Panc1 (cell line): Measurements from ENCODE around the gene EP300.

Source experiments
- POLR2AphosphoS5 ChIP-seq: IDR thresholded peaks from 2 replicates; pipeline ENCODE4 v1.6.1; 2012; ENCODE audit warnings: mild to moderate bottlenecking, low read depth, low read length, moderate library complexity
- SIN3A ChIP-seq: IDR thresholded peaks from 2 replicates; pipeline ENCODE4 v1.6.1; 2012; ENCODE audit warnings: low read depth, mild to moderate bottlenecking, low read length, moderate library complexity, borderline replicate concordance; ENCODE audit not compliant: insufficient read depth
- TCF7L2 ChIP-seq: IDR thresholded peaks from 2 replicates; pipeline ENCODE4 v1.6.1; 2011; ENCODE audit warnings: mild to moderate bottlenecking, low read depth, low read length, inconsistent platforms
- TF ChIP-seq, protein P1 (sequence below): fragments of 450-650 bp; IDR thresholded peaks from 2 replicates; pipeline ENCODE4 v1.5.1; 2017; ENCODE audit warnings: mild to moderate bottlenecking

DNA sequence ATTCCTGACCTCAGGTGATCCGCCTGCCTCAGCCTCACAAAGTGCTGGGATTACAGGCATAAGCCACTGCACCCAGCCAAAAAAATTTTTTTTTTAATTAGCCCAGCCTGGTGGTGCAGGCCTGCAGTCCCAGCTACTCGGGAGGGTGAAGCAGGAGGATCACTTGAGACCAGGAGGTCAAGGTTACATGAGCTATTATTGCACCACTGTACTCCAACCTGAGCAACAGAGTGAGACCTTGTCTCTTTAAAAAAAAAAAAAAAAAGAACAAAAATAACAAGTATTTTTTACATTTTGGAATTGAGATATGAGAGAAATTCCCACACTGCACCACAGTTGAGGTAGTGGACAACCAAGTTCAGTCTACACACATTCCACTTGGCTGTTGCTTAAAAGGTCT lies 99.1 kb downstream of the EP300 start:
- TF ChIP-seq, protein P1, sequence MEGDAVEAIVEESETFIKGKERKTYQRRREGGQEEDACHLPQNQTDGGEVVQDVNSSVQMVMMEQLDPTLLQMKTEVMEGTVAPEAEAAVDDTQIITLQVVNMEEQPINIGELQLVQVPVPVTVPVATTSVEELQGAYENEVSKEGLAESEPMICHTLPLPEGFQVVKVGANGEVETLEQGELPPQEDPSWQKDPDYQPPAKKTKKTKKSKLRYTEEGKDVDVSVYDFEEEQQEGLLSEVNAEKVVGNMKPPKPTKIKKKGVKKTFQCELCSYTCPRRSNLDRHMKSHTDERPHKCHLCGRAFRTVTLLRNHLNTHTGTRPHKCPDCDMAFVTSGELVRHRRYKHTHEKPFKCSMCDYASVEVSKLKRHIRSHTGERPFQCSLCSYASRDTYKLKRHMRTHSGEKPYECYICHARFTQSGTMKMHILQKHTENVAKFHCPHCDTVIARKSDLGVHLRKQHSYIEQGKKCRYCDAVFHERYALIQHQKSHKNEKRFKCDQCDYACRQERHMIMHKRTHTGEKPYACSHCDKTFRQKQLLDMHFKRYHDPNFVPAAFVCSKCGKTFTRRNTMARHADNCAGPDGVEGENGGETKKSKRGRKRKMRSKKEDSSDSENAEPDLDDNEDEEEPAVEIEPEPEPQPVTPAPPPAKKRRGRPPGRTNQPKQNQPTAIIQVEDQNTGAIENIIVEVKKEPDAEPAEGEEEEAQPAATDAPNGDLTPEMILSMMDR: no peak
- TF ChIP-seq TCF7L2 (no peak), SIN3A (no peak), POLR2AphosphoS5 (no peak)
